SK-N-SH treated with all-trans-retinoic acid at 6 μM for 48 hours (cell line): ENCODE measurements around the gene MESP2.
"Not testable (repeated sequence)": the region's sequence is repeated elsewhere in the genome, so short reads cannot be mapped to it uniquely, and the experiment has no call there.

Experiments
- ATAC-seq: fragments of 200-7000 bp; cut with Tn5 transposase; 3 replicates; pipeline ENCODE4 v1.9.1; 2020; ENCODE audit warnings: mild to moderate bottlenecking, moderate library complexity
- BACH2 ChIP-seq: fragments of 250-450 bp; sonication (Bioruptor Pico); IDR thresholded peaks from 2 replicates; pipeline ENCODE4 v1.9.0; 2021; ENCODE audit warnings: mild to moderate bottlenecking, borderline replicate concordance
- CREB5 ChIP-seq: fragments of 250-450 bp; sonication (Bioruptor Pico); IDR thresholded peaks from 2 replicates; pipeline ENCODE4 v1.5.1; 2020; ENCODE audit warnings: low read depth, mild to moderate bottlenecking, moderate library complexity
- CSDC2 ChIP-seq: fragments of 250-450 bp; sonication (Bioruptor Pico); IDR thresholded peaks from 2 replicates; pipeline ENCODE4 v1.5.0; 2020; ENCODE audit warnings: mild to moderate bottlenecking, moderate library complexity
- CSRNP3 ChIP-seq: fragments of 250-450 bp; sonication (Bioruptor Pico); IDR thresholded peaks from 2 replicates; pipeline ENCODE4 v1.5.1; 2021; ENCODE audit warnings: mild to moderate bottlenecking, moderate library complexity
- ESRRG ChIP-seq: fragments of 250-450 bp; sonication (Bioruptor Pico); IDR thresholded peaks from 2 replicates; pipeline ENCODE4 v1.6.1; 2021; ENCODE audit warnings: mild to moderate bottlenecking
- GLIS3 ChIP-seq: fragments of 250-450 bp; sonication (Bioruptor Pico); IDR thresholded peaks from 2 replicates; pipeline ENCODE4 v1.5.0; 2020; ENCODE audit warnings: mild to moderate bottlenecking, moderate library complexity
- ISL1 ChIP-seq: fragments of 250-450 bp; sonication (Bioruptor Pico); IDR thresholded peaks from 2 replicates; pipeline ENCODE4 v2.1.2; 2022; ENCODE audit warnings: mild to moderate bottlenecking, moderate library complexity
- OSR1 ChIP-seq: fragments of 250-450 bp; sonication (Bioruptor Pico); IDR thresholded peaks from 2 replicates; pipeline ENCODE4 v1.8.0; 2022; ENCODE audit warnings: moderate library complexity, mild to moderate bottlenecking, inconsistent platforms
- POU6F1 ChIP-seq: fragments of 250-450 bp; sonication (Bioruptor Pico); IDR thresholded peaks from 2 replicates; pipeline ENCODE4 v1.8.0; 2021; ENCODE audit warnings: low read depth, mild to moderate bottlenecking, moderate library complexity, borderline replicate concordance
- PPARA ChIP-seq: fragments of 250-450 bp; sonication (Bioruptor Pico); IDR thresholded peaks from 2 replicates; pipeline ENCODE4 v1.5.0; 2020; ENCODE audit warnings: mild to moderate bottlenecking, borderline replicate concordance
- RARB ChIP-seq: fragments of 250-450 bp; sonication (Bioruptor Pico); IDR thresholded peaks from 2 replicates; pipeline ENCODE4 v1.8.0; 2021; ENCODE audit warnings: mild to moderate bottlenecking, moderate library complexity
- SNAI2 ChIP-seq: fragments of 250-450 bp; sonication (Bioruptor Pico); IDR thresholded peaks from 2 replicates; pipeline ENCODE4 v1.5.0; 2020; ENCODE audit warnings: mild to moderate bottlenecking, moderate library complexity
- TCF4 ChIP-seq: fragments of 250-450 bp; sonication (Bioruptor Pico); IDR thresholded peaks from 2 replicates; pipeline ENCODE4 v1.8.0; 2021; ENCODE audit warnings: mild to moderate bottlenecking, moderate library complexity, borderline replicate concordance
- TOX ChIP-seq: fragments of 250-450 bp; sonication (Bioruptor Pico); IDR thresholded peaks from 2 replicates; pipeline ENCODE4 v1.8.0; 2021; ENCODE audit warnings: mild to moderate bottlenecking, moderate library complexity, borderline replicate concordance
- ZC3H10 ChIP-seq: fragments of 250-450 bp; sonication (Bioruptor Pico); IDR thresholded peaks from 2 replicates; pipeline ENCODE4 v1.5.1; 2021; ENCODE audit warnings: mild to moderate bottlenecking, moderate library complexity
- ZFP3 ChIP-seq: fragments of 250-450 bp; sonication (Bioruptor Pico); IDR thresholded peaks from 2 replicates; pipeline ENCODE4 v1.5.0; 2020; ENCODE audit warnings: mild to moderate bottlenecking, moderate library complexity
- ZFP30 ChIP-seq: fragments of 450-650 bp; formaldehyde crosslinking; IDR thresholded peaks from 2 replicates; pipeline ENCODE4 v1.5.0; 2022; ENCODE audit warnings: mild to moderate bottlenecking, moderate library complexity
- ZNF565 ChIP-seq: fragments of 450-650 bp; formaldehyde crosslinking; conservative IDR thresholded peaks from 2 replicates; pipeline ENCODE4 v1.5.0; 2020; ENCODE audit warnings: low read depth, mild to moderate bottlenecking, moderate library complexity
- ZNF70 ChIP-seq: fragments of 450-650 bp; formaldehyde crosslinking; IDR thresholded peaks from 2 replicates; pipeline ENCODE4 v1.5.0; 2020; ENCODE audit warnings: mild to moderate bottlenecking, moderate library complexity
- ZNF8 ChIP-seq: fragments of 450-650 bp; formaldehyde crosslinking; IDR thresholded peaks from 2 replicates; pipeline ENCODE4 v1.5.0; 2020; ENCODE audit warnings: mild to moderate bottlenecking, moderate library complexity
- TF ChIP-seq, protein P1 (sequence below): fragments of 250-450 bp; sonication (Bioruptor Pico); IDR thresholded peaks from 2 replicates; pipeline ENCODE4 v1.5.0; 2020; ENCODE audit warnings: mild to moderate bottlenecking, moderate library complexity

MESP2 gene

DNA sequence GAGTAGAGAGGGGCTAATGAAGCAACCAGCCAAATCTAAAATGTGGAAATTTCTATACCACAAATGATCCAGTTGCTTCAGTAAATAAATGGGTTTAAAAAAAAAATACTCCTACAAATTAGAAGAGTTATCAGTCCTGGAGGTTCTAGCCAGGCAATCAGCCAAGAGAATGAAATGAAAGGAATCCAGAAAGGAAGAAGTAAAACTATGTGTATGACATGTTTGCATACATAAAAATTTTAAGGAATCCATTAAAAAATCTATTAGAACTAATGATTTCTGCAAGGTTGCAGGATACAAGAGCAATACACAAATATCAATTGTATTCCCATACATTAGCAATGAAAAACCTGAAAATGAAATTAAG is 9.6 kb downstream of the MESP2 start:
- TF ChIP-seq ZFP30 (CRISPR knock-in tag) (no peak), ESRRG (CRISPR knock-in tag) (no peak), OSR1 (CRISPR knock-in tag) (no peak), TOX (CRISPR knock-in tag) (no peak), RARB (CRISPR knock-in tag) (no peak), POU6F1 (CRISPR knock-in tag) (no peak), PPARA (CRISPR knock-in tag) (no peak)
- TF ChIP-seq, protein P1, sequence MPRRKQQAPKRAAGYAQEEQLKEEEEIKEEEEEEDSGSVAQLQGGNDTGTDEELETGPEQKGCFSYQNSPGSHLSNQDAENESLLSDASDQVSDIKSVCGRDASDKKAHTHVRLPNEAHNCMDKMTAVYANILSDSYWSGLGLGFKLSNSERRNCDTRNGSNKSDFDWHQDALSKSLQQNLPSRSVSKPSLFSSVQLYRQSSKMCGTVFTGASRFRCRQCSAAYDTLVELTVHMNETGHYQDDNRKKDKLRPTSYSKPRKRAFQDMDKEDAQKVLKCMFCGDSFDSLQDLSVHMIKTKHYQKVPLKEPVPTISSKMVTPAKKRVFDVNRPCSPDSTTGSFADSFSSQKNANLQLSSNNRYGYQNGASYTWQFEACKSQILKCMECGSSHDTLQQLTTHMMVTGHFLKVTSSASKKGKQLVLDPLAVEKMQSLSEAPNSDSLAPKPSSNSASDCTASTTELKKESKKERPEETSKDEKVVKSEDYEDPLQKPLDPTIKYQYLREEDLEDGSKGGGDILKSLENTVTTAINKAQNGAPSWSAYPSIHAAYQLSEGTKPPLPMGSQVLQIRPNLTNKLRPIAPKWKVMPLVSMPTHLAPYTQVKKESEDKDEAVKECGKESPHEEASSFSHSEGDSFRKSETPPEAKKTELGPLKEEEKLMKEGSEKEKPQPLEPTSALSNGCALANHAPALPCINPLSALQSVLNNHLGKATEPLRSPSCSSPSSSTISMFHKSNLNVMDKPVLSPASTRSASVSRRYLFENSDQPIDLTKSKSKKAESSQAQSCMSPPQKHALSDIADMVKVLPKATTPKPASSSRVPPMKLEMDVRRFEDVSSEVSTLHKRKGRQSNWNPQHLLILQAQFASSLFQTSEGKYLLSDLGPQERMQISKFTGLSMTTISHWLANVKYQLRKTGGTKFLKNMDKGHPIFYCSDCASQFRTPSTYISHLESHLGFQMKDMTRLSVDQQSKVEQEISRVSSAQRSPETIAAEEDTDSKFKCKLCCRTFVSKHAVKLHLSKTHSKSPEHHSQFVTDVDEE (CRISPR knock-in tag), result no peak
- no peak for ATAC-seq

GRCh38 chr15:89787944-89788343 is 11.8 kb downstream of the MESP2 start:
- no peak for TF ChIP-seq ZNF565 (CRISPR knock-in tag)
- TF ChIP-seq ISL1 (CRISPR knock-in tag), result no peak
- TF ChIP-seq OSR1 (CRISPR knock-in tag), result no peak
- TF ChIP-seq CSDC2, result no peak
- TF ChIP-seq ZNF70 (CRISPR knock-in tag), result no peak
- TF ChIP-seq ZNF8 (CRISPR knock-in tag), result peak; percentile 76
- no peak for TF ChIP-seq RARB (CRISPR knock-in tag)
- ATAC-seq, result no peak

DNA sequence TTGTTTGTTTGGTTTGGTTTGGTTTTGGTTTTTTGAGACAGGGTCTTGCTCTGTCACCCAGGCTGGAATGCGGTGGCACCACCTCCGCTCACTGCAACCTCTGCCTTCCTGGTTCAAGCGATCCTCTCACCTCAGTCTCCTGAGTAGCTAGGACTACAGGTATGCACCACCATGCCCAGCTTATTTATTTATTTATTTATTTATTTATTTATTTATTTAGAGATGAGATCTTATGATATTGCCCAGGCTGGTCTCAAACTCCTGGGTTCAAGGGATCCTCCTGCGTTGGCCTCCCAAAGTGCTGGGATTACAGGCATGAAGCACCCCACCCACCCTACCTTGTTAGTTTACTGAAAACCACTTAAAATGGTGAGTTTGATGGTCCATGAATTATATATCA is 12.5 kb downstream of the MESP2 start:
- ATAC-seq, result not testable (repeated sequence)

- TF ChIP-seq SNAI2 (CRISPR knock-in tag), result no peak
- TF ChIP-seq POU6F1 (CRISPR knock-in tag), result no peak
- TF ChIP-seq CREB5, result no peak
- TF ChIP-seq ZC3H10, result no peak
- TF ChIP-seq ZNF70 (CRISPR knock-in tag), result no peak
- TF ChIP-seq ZFP30 (CRISPR knock-in tag), result no peak
- no peak for TF ChIP-seq TOX (CRISPR knock-in tag)
- no peak for TF ChIP-seq ZNF565 (CRISPR knock-in tag)
- no peak for TF ChIP-seq OSR1 (CRISPR knock-in tag)
- no peak for TF ChIP-seq ZFP3 (CRISPR knock-in tag)
- TF ChIP-seq TCF4 (CRISPR knock-in tag), result no peak
- TF ChIP-seq RARB (CRISPR knock-in tag), result no peak
- no peak for TF ChIP-seq GLIS3
- TF ChIP-seq CSRNP3, result no peak
- no peak for TF ChIP-seq BACH2 (CRISPR knock-in tag)
- no peak for TF ChIP-seq CSDC2
- no peak for ATAC-seq
Observed at GRCh38 chr15:89790206-89790605, 14.1 kb downstream of the MESP2 start.
